ENCODE data around the gene MYOM3.

- TF ChIP-seq, protein P1, sequence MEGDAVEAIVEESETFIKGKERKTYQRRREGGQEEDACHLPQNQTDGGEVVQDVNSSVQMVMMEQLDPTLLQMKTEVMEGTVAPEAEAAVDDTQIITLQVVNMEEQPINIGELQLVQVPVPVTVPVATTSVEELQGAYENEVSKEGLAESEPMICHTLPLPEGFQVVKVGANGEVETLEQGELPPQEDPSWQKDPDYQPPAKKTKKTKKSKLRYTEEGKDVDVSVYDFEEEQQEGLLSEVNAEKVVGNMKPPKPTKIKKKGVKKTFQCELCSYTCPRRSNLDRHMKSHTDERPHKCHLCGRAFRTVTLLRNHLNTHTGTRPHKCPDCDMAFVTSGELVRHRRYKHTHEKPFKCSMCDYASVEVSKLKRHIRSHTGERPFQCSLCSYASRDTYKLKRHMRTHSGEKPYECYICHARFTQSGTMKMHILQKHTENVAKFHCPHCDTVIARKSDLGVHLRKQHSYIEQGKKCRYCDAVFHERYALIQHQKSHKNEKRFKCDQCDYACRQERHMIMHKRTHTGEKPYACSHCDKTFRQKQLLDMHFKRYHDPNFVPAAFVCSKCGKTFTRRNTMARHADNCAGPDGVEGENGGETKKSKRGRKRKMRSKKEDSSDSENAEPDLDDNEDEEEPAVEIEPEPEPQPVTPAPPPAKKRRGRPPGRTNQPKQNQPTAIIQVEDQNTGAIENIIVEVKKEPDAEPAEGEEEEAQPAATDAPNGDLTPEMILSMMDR (IDR thresholded peaks at IDR 0.05) = no peak
- TF ChIP-seq POLR2A (IDR thresholded peaks at IDR 0.05) (no peak), EP300 (IDR thresholded peaks at IDR 0.05) (no peak)
Observed at GRCh38 chr1:24154215-24154614, 42.3 kb upstream of the MYOM3 start.

Measured in stomach (tissue), 4 donors.